GM13977 (cell line): ENCODE measurements around the gene NABP2.

Source experiments
- DNase-seq: peaks from one replicate; pipeline ENCODE4 v3.0.0; 2012; ENCODE audit warnings: low spot score
- CTCF ChIP-seq: IDR thresholded peaks from 2 replicates; pipeline ENCODE4 v1.5.1; 2012; ENCODE audit warnings: mild to moderate bottlenecking, control low read depth; ENCODE audit not compliant: insufficient read depth; ENCODE audit errors: extremely low read depth, missing control alignments
- in situ Hi-C: fragments of 300-500 bp; cut with MboI; formaldehyde crosslinking; loops from one replicate; pipeline ENCODE4 v1.12.0; 2022; ENCODE audit warnings: low sequenced_read_pairs, low pct_unique_long_range_greater_than_20kb, mixed read lengths, inconsistent platforms; ENCODE audit not compliant: unreplicated experiment

The NABP2 gene

GRCh38 chr12:56224102-56224701, at the start of gene NABP2:
Gene NABP2, plus strand, starts transcription at chr12:56224342. Its CDS starts 515 bp downstream, at chr12:56224857.
- peak; percentile 99 for DNase-seq
- in situ Hi-C loops, result no loop called here
- TF ChIP-seq CTCF, result peak; percentile 86

GRCh38 chr12:56178347-56178746, 45.8 kb upstream of the NABP2 start:
- DNase-seq, result no peak
- TF ChIP-seq CTCF, result no peak
- in situ Hi-C loops, result no loop called here

- no peak for TF ChIP-seq CTCF
- DNase-seq, result no peak
- in situ Hi-C loops, result no loop called here
These were observed 37.2 kb upstream of the NABP2 start for GRCh38 chr12:56186957-56187356.

- no peak for DNase-seq
These were observed 35.9 kb upstream of the NABP2 start for GRCh38 chr12:56188131-56188777.

GRCh38 chr12:56188778-56189098, 35.4 kb upstream of the NABP2 start:
- peak; percentile 36 for DNase-seq
- in situ Hi-C loops, result no loop called here
- TF ChIP-seq CTCF, result no peak

More at GRCh38 chr12:56188131-56188777, 35.9 kb upstream of the NABP2 start:
- no peak for TF ChIP-seq CTCF
- in situ Hi-C loops, result no loop called here

GRCh38 chr12:56189099-56189917, 34.8 kb upstream of the NABP2 start, which contains the start of gene SMARCC2:
Gene SMARCC2, minus strand, starts transcription at chr12:56189483. Its CDS starts 22 bp downstream, at chr12:56189461.
- in situ Hi-C loops, result no loop called here
- peak; percentile 94 for DNase-seq
- peak; percentile 95 for TF ChIP-seq CTCF
